ELR (cell line): ENCODE results near the gene ZBTB7C.

Experiments
- DNase-seq: peaks from one replicate; pipeline ENCODE4 v3.0.0-alpha.2; 2015; ENCODE audit warnings: low read depth

ZBTB7C gene

GRCh38 chr18:47995654-47996053, 413.5 kb downstream of the ZBTB7C start:
- no peak for DNase-seq

GRCh38 chr18:47993409-47993808, 415.8 kb downstream of the ZBTB7C start:
- DNase-seq = no peak

- DNase-seq = no peak
These were observed 416.2 kb downstream of the ZBTB7C start for GRCh38 chr18:47992976-47993375.

GRCh38 chr18:47992266-47992665, 416.9 kb downstream of the ZBTB7C start:
- DNase-seq = no peak

- DNase-seq = no peak
These were observed 418.2 kb downstream of the ZBTB7C start for GRCh38 chr18:47990981-47991380.

GRCh38 chr18:47987388-47987699, 421.8 kb downstream of the ZBTB7C start:
- DNase-seq = peak; percentile 20

- DNase-seq = no peak
These were observed 422.4 kb downstream of the ZBTB7C start for GRCh38 chr18:47986620-47987387.

- DNase-seq = no peak
These were observed 423.3 kb downstream of the ZBTB7C start for GRCh38 chr18:47985866-47986265.

GRCh38 chr18:47984991-47985390, 424.2 kb downstream of the ZBTB7C start:
- no peak for DNase-seq

- DNase-seq = no peak
These were observed 425.2 kb downstream of the ZBTB7C start for GRCh38 chr18:47983946-47984345.

GRCh38 chr18:47983055-47983454, 426.1 kb downstream of the ZBTB7C start:
- DNase-seq = no peak

- DNase-seq = no peak
These were observed 427.4 kb downstream of the ZBTB7C start for GRCh38 chr18:47981830-47982229.

GRCh38 chr18:47981320-47981719, 427.9 kb downstream of the ZBTB7C start:
- DNase-seq = no peak

GRCh38 chr18:47979611-47980200, 429.5 kb downstream of the ZBTB7C start:
- no peak for DNase-seq

GRCh38 chr18:47978603-47979002, 430.6 kb downstream of the ZBTB7C start:
- DNase-seq = no peak

GRCh38 chr18:47978141-47978540, 431.0 kb downstream of the ZBTB7C start:
- DNase-seq = no peak
